ENCODE data around the gene LTBP1.
A peak's percentile ranks its signal among the peaks of the same experiment; 100 is the strongest.

Gene LTBP1

DNA sequence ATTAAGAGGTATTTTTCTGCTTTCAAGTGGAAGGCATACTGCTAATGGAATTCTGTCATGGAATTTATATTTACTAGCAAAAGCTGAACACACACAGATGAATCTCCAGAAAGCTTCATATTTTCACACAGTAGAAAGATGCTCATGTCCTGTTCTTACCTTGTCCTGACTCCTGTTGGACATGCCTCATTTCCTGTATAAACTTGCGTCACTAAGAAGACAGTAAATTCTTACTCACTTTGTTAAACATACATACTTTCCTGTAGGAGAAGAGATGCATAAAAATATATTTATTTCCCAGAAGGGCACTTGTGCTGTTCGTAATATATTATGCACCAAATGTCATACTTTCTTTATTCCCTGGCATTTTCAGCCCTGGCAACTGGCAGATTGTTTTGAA is 291.4 kb downstream of the LTBP1 start:
- DNase-seq: no peak

GRCh38 chr2:33240178-33240577 is 293.4 kb downstream of the LTBP1 start:
- DNase-seq: no peak

DNA sequence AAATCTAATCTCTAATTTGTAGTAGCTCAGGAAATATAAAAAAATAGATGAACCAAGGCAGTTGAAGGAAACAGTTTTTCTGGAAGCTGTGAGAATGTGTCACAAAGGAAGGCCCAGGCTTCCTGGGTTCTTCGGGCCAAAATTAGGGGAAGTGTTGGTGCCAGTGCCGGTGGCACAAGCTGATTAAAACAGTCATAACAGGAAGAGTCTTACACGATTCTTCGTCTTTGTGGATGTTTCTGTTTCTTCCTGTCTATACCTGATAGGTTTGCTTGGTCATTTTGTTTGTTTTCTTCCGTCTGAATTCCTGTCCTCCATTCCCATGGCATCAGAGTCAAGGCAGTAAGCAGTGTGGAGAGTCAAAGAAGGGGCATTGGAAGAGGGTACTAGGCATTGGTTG is 294.3 kb downstream of the LTBP1 start:
- DNase-seq: no peak

GRCh38 chr2:33241581-33241980 is 294.8 kb downstream of the LTBP1 start:
- no peak for DNase-seq

DNA sequence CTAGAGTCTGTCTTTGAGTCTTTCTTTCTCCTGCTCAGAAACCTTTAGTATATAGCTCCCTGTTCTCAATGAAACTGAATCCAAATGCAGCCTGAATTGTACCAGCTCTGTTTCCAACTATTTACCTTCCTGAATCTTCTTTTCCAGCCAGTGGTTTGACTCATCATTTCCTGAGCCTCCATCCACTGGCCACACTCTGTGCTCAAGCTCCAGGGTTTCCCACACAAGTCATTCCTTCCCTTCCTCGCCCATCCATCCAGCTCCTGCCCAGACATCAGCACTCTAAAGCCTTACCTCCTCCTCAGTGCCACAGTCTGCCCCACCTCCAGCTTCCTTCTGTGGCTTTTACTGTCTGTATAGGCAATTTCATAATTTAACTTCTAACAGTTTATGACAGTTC is 296.1 kb downstream of the LTBP1 start:
- DNase-seq: no peak

DNA sequence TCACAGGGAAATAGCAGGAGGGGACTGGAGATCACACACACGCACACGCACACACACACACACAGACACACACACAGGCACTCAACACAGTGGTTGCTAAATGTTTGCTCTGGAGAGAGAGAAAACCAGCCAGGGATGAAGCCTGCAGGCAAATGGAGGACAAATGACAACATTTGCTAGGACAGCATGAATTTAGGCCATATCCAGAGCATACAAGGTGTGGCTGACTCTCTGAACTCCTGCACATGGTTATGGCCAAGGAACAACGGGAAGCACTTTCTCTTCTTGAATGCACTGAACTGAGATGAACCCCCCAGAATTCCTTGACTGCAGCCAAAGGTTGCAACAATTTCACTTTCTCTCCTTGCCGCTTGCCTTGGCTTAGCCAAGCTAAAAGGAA is 299.7 kb downstream of the LTBP1 start:
- no peak for DNase-seq

DNA sequence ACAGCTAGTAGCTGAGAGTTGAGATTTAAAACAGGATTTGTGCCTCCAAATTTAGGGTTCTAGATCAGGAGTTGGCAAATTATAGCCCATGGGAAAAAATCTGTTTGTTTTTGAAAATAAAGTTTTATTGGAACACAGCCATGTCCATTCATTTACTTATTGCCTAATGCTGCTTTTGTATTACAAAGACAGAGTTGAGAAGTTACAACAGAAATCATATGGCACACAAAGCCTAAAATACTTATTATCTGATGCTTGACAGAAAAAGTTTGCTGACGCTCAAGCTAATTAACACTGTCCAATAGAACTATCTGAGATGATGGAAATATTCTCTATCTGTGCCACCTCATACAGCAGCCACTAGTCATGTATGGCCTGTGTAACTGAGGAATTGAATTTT is 300.6 kb downstream of the LTBP1 start:
- no peak for DNase-seq

DNA sequence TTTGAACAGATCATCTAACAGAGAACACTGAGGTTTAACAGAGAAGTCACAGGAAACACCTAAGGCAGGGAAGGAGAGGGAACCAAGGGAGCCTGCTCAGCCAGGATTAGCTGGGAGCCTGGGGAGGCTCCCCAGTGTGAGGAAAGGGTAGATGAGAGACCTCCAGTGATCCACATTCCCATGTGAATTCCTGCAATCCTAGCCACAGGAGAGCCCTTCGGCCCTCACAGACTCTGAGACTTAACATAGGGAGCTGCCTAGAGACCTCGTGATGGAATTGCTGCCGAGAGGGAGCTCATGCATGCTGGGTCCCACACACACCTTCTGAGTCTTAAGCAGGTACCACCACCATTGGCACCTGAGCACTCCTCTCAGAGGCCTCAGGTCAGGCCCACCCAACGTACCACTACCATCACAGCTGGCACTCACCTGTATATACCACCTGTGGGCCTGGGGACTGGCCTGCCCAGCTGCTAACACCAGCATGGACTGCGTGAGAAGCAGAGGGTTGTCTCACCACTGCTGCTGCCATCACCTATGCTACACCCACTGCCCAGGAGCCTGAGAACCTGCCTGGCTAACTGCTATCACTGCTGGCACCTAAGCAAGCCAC is 303.8 kb downstream of the LTBP1 start:
- no peak for DNase-seq

DNA sequence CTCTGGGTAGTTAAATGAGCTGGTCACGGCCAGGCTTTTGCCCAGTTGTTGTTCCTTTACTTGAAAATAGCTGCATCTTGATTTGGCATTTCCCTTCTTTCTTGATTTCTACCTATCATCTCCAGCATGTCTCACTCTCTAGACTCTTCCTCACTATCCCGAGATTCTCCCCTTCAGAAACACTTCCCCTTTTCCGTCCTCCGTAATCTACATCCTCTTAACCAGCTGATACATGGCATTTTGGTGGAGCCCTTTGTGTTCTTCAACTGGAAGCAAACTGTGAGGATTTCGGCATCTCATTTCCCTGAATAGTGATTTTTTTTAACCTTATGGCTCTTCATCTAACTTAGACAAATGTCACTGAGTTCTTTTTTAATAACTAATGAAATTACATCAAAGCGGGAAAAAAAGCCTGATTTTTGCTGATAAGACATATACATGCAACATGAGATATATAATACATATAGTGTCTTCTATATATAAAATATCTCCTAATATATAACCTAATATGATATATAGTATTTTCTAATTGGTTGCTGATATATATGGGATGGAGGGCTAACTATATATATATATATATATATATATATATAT is 309.5 kb downstream of the LTBP1 start:
- DNase-seq: no peak

GRCh38 chr2:33258387-33258786 is 311.6 kb downstream of the LTBP1 start:
- no peak for DNase-seq

GRCh38 chr2:33262097-33262496 is 315.3 kb downstream of the LTBP1 start:
- DNase-seq: no peak

- no peak for DNase-seq
Measured at GRCh38 chr2:33264766-33265165, 318.0 kb downstream of the LTBP1 start.

DNA sequence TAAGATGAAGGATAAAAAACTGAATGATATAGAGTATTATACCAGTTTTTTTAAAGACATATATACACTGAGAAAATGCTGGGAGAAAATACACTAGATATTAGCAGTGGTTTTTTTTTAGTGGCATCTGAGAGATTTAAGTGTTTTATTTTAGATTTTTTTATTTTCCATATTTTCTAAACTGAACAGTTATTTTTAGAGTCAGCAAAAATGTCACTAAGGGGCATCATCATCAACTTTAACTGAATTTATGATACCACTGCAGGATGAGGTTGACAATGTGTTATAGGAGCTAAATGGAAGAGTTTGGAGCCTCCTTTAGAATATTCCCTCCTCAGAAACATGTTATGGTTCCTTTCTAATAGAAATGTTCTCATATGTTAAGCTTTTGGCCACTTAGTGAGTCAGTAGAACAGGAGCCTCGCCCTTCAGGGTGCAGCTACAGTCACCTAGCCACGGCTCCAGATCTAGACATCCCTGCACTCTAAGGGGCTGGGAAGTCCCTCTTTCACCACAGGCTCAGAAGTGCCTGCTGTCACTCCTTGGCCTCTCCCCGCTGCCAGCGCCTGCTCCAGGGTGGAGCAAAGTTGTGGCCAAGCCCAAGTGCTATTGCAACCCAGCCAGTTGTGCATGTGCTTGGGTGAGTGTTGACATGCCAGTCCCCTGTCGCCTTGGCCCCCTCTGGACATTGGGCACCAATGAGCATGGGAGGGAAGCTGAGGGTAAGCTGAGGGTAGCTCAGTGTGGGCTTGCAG is 319.0 kb downstream of the LTBP1 start:
- DNase-seq: no peak

DNA sequence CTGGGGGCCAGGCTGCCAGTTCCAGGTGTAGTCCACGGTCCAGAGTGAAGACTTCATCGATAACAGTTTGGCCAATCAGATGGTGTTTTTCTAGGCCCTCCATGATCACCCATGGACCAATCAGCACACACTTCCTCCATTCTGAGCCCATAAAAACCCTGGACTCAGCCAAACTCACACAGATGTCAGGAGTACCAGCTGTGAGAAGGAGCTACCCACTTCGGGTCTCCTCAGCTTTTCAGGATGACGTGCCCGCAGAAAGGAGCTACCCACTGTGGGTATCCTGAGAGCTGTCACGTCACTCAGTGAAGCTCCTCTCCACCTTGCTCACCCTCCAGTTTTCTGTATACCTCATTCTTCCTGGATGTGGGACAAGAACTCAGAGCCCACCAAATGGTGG is 319.7 kb downstream of the LTBP1 start:
- no peak for DNase-seq

DNA sequence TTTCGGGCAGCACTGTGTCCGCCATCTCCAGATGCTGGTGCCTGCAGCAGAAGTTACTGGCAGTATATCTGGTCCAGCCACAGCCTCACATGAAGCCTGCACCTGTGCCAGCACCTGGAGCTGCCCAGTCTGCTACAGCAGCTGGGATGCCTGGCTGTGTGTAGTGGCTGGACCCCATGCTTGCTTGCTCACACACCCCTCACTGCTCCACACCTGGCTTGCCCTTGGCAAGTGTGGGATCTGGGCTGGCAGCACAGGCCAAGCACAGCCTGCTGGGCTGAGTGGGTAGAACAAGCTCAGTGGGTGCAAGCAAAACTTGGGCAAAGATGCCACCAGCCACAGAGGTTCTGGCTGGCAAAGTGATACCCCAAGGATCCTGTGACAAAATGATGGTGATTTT is 320.3 kb downstream of the LTBP1 start:
- no peak for DNase-seq

DNA sequence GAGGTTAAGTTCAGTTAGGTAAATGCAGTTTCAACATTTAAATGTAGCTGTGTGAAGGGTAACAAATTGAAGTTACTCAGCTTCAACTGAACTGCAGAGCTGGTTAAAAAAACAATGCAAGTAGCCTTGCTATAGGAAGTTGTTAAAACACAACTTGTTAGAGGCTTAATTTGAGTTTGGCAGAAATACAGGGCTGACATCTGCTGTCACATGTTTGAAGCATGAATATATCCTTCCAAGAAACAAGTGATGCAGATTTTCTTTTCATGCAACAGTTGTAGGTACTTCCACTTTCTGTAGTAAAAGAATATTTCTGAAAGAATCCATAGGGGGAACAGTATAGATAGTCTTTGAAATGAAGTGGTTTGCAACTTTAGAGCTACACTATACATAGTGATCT is 321.0 kb downstream of the LTBP1 start:
- DNase-seq: no peak

DNA sequence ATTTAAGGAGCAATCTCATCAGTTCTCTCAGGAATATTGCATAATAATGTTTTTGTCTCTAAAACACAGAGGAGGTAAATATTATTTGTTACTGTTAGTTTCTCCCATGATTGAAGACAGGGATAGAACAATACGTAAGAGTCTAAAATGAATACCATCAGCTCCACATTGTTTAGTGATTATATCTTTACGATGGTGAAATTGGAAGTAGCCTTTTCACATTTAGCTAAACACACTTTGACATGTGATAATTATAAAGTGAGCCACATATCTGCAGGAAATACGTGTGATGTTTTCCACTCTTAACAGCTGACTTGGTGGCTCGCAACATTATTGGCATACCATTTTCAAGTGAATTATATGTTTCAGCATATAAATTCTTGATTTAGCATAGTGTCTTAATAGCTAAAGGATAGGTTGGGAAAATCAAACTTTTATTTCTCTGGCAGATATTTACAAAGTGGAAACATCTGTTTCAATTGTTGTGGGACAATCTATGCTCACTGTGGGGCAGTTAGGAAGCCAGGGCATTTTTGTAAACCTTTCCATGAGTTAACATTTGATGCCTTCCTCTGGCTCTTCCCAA is 321.6 kb downstream of the LTBP1 start:
- no peak for DNase-seq

- no peak for DNase-seq
Measured at GRCh38 chr2:33272001-33272400, 325.2 kb downstream of the LTBP1 start.

GRCh38 chr2:33273479-33273878 is 326.7 kb downstream of the LTBP1 start:
- no peak for DNase-seq

GRCh38 chr2:33274524-33274923 is 327.8 kb downstream of the LTBP1 start:
- DNase-seq: no peak

- no peak for DNase-seq
Measured at GRCh38 chr2:33275689-33276444, 329.1 kb downstream of the LTBP1 start.

GRCh38 chr2:33277002-33277426 is 330.3 kb downstream of the LTBP1 start:
- no peak for DNase-seq

GRCh38 chr2:33278245-33278943 is 331.6 kb downstream of the LTBP1 start:
- DNase-seq: peak in 1 of 2 donors; percentile 27
